HG03064 (cell line): Measurements from ENCODE around the gene THSD8.
"Not testable (repeated sequence)": the region's sequence is repeated elsewhere in the genome, so short reads cannot be mapped to it uniquely, and the experiment has no call there.

Experiments used
- ATAC-seq: cut with Tn5 transposase; IDR thresholded peaks from one replicate; pipeline ENCODE4 v1.9.1; 2021; ENCODE audit warnings: low read depth; ENCODE audit not compliant: unreplicated experiment

THSD8 gene

DNA sequence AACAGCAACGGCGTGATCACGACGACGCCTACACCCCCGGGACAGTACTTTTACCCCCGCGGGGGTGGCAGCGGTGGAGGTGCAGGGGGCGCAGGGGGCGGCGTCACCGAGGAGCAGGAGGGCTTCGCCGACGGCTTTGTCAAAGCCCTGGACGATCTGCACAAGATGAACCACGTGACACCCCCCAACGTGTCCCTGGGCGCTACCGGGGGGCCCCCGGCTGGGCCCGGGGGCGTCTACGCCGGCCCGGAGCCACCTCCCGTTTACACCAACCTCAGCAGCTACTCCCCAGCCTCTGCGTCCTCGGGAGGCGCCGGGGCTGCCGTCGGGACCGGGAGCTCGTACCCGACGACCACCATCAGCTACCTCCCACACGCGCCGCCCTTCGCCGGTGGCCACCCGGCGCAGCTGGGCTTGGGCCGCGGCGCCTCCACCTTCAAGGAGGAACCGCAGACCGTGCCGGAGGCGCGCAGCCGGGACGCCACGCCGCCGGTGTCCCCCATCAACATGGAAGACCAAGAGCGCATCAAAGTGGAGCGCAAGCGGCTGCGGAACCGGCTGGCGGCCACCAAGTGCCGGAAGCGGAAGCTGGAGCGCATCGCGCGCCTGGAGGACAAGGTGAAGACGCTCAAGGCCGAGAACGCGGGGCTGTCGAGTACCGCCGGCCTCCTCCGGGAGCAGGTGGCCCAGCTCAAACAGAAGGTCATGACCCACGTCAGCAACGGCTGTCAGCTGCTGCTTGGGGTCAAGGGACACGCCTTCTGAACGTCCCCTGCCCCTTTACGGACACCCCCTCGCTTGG, 9.6 kb upstream of the THSD8 start:
- ATAC-seq: no peak

DNA sequence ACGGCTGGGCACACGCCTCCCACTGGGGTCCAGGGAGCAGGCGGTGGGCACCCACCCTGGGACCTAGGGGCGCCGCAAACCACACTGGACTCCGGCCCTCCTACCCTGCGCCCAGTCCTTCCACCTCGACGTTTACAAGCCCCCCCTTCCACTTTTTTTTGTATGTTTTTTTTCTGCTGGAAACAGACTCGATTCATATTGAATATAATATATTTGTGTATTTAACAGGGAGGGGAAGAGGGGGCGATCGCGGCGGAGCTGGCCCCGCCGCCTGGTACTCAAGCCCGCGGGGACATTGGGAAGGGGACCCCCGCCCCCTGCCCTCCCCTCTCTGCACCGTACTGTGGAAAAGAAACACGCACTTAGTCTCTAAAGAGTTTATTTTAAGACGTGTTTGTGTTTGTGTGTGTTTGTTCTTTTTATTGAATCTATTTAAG, 9.0 kb upstream of the THSD8 start:
- ATAC-seq: no peak

DNA sequence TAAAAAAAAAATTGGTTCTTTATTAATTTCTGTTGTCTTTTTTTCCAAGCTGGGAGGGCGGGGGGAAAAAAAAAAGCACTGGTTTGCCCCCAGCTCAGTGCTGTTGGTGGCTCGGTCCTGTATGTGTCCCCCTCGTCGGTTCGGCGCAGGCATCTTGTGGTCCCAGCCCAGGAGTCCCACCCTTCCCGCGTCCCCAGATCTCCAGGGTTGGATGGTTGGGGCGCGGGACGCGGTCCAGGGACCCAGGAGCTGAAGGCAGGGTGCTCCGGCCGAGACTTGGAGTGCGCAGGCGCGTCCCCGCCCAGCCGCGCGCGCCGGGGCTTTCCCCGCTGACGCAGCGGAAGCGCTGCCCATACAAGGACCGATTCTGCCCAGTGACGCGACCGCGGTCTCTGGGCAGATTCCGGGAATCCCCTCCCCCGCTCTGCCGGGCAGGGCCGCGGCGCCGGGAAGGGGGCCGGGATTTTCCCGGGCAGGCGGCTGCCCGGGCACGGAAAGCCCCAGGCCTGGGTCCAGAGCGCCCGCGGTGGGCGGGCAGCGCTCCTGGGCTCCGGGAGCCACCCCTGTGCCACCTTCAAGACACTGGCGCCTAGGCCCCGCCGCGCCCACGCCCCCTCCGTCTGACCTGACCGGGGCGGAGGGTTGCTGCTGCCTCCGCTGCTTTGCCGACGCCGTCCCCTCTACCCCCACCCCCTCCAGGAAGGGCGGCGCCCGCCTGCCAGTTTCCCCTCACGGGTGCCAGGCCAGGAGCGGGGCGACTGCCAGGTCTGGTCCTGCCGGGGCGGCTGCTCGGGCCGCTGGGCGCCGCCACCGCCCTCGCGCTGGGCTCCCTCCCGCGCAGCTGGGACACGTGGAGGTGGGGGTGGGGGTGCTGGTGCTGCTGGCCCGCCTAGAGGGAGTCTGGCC, 8.3 kb upstream of the THSD8 start:
- ATAC-seq: no peak

DNA sequence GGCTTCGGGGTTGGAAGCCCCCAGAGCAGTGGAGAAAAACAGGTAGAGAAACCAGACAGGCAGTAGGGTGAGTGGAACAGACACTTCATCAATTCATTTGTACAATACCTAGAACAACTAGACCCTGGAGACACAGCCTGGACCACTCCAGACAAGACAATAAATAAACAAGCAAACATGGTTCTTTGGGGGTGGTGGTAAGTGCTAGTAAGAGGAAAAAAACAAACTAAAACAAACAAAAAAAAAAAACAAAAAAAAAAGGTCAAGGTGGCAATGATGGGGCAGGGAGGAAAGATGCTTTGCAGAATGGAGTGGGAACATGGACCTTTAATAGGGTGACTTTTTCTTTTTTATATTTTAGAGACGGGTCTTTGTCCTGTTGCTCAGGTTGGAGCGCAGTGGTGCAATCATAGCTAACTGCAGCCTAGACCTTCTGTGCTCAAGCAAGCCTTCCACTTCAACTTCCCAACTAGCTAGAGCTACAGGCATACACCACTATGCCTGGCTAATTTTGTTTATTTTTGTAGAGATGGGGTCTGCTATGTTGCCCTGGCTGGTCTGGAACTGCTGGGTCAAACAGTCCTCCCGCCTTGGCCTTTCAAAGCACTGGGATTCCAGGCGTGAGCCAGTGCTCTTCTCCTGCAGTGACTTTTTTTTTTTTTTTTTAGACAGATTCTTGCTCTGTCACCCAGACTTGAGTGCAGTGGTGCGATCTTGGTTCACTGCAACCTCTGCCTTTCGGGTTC, 7.5 kb upstream of the THSD8 start:
- no peak for ATAC-seq

DNA sequence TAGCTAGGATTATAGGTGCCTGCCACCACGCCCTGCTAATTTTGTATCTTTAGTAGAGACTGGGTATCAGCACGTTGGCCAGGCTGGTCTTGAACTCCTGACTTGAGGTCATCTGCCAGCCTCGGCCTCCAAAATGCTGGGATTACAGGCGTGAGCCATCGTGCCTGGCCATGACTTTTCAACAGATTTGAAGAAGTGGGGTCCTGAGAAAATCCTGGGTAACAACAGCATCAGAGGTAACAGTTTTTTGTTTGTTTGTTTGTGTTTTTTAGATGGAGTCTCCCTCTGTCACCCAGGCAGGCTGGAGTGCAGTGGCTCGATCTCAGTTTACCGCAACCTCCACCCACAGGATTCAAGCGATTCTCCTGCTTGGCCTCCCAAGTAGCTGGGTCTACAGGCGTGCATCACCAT, 6.9 kb upstream of the THSD8 start:
- no peak for ATAC-seq

DNA sequence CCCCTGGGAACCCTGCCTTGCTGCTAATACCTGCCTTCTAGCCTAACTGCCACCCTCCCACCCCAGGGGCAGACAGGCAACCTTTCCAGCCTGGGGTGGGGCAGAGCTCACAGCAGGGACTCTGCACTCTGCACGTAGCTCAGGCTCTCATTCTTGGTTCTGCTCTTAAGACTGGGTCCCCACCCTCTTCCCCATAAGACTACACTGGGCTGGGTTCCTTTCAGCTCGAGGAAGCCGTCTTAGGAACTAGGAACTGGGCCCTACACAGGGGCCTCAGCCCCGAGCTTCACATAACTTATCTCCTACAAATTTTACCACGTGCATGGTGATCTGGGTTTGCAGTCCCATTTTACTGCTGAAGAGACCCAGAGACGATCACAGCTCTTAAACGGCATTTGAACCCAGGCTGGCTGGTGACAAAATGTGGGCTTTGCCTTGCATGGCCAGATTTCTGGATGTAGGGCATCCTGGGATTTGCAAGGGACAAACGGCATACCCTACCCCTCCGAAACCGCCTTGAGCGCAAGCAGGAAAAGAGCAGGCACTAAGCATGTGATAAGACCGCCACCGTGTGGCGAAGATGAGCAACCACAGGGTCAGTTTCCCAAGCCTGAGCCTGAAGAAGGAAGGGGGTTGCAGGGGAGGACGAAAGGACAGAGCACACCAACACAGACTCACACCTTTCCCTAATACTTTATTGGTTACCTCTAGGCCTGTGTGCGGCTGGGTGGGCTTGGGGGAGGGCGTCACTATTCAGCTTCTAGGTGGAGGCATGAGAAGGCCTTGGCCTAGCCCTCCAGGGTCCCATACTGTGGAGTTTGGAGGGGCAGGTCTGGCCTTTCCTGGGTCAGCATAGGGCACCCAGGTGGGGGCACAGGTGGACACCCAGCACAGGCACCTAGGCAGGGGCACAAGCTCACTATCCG, 5.5 kb upstream of the THSD8 start:
- ATAC-seq: no peak

- no peak for ATAC-seq
Observed at GRCh38 chr19:12797141-12797587, 4.7 kb upstream of the THSD8 start.

DNA sequence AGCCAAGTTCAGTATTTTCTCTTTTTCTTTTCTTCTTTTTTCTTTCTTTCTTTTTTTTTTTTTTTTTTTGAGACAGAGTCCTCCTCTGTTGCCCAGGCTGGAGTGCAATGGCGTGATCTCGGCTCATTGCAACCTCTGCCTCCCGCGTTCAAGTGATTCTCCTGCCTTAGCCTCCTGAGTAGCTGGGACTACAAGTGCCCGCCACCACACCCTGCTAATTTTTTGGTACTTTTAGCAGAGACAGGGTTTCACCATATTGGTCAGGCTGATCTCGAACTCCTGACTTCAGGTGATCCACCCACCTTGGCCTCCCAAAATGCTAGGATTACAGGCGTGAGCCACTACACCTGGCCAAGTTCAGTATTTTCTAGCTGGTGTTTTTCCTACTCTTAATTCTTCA, 4.3 kb upstream of the THSD8 start:
- not testable (repeated sequence) for ATAC-seq

DNA sequence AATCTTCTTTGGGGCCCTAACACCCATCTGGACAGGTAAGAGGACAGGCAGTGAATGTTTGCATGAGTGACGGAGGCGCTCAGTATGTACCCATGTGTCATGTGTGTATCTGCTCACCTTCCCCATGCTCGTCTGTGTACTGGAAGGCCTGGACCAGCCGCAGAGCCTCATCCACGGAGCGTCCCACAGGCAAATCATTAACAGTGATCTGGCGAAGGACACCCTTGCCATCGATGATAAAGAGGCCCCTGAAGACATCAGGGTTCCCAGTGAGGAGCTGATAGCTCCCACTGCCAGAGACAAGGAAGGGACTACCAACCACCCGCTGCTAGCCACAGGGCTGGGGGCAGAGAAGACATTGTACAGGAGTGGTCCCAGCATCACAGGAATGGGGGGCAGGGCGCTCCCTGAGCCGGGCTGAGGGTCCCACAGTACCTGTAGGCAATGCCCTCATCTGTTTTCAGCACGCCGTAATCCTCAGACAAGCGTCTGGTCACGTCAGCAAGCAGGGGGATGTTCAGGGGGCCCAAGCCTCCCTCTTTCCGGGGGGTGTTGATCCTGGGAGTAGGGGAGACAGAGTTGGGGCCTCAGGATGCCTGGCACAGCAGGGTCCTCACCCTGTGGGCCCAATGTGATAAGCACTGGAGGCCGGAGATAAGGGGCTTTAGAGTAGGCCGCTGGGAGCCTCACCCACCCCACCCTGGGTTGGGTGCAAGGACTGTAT, 2.0 kb upstream of the THSD8 start:
- no peak for ATAC-seq

DNA sequence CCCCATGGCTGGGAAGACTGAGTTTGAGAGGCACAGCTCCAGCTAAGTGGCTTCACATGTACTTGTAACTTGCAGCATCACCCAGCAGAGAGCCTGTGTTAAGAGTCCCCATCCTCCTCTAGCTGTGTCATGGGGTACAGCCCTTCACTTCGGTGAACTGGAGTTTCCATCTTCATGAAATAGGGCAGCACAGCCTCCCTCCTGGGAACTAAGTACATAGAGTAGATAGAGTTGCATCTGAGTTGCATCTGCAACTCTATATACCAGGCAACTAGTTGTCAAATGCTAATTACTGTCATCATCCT, 1.5 kb upstream of the THSD8 start:
- ATAC-seq: no peak

DNA sequence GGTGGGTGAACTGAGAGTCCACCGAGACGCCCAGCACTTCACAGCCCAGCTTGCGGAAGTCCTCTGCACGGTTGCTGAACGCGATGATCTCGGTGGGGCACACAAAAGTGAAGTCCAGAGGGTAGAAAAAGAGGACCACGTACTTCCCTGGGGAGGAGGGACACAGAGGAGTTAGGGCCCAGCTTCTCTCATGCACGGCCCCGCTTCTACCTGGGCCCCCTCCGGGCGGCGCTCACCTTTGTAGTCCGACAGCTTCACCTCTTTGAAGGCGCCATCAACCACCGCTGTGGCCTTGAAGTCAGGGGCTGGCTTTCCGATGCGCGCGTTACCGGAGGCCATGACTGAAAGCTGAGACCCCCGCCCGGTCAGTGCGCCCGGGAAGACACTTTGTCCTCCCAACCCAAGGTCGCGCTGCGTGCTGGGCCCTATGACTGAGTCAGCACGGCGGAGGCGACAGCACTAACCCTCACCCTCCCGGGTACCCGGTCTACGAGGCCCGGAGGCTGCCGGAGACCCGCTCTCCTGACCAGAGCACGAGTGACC, 875 bp upstream of the THSD8 start:
- no peak for ATAC-seq

GRCh38 chr19:12802267-12803106, 618 bp downstream of the THSD8 start:
- no peak for ATAC-seq

- no peak for ATAC-seq
Observed at GRCh38 chr19:12804051-12804450, 2.2 kb downstream of the THSD8 start.

- peak; percentile 69 for ATAC-seq
Observed at GRCh38 chr19:12806242-12807081, 4.6 kb downstream of the THSD8 start, which contains the start of gene RNASEH2A. Gene RNASEH2A, plus strand, starts transcription at chr19:12806584. Its CDS starts 90 bp downstream, at chr19:12806674.

DNA sequence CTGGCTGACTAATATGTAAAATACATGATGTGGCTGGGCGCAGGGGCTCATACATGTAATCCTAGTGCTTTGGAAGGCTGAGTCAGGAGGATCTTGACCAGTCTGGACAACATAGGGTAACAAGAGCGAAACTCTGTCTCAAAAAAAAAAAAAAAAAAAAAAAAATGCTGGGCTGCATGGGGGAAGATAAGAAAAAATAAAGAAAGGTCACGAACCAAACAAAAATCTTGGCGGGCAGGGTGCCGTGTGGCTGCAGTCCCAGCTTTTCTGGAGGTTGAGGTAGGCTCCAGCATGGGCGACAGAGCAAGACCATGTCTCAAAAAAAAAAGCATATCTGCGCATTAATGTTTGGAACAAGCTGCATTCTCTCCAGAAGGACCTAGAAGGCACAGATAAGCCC, 13.2 kb downstream of the THSD8 start:
- no peak for ATAC-seq

DNA sequence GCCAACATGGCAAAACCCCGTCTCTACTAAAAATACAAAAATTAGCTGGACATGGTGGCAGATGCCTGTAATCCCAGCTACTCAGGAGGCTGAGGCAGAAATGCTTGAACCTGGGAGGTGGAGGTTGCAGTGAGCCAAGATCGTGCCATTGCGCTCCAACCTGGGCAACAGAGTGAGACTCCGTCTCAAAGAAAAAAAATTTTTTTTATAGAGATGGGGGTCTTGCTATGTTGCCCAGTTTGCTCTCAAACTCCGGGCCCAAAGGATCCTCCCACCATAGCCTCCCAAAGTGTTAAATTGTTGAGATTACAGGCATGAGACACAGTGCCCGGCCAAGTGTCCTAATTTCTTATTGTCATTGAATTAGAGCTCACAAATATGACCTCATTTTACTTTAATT, 15.3 kb downstream of the THSD8 start:
- not testable (repeated sequence) for ATAC-seq

GRCh38 chr19:12817810-12818209, 15.9 kb downstream of the THSD8 start:
- ATAC-seq: not testable (repeated sequence)
